SK-N-MC (cell line): ENCODE data around the gene RPS6KA3.

Experiments
- EZH2 ChIP-seq: fragments of 200-600 bp; sonication (generic); IDR thresholded peaks from one replicate; pipeline ENCODE4 v1.6.1; 2017; ENCODE audit warnings: antibody characterized with exemption
- POLR2AphosphoS5 ChIP-seq: IDR thresholded peaks from 2 replicates; pipeline ENCODE4 v1.6.1; 2012; ENCODE audit warnings: mild to moderate bottlenecking, low read depth, low read length, borderline replicate concordance

GRCh38 chrX:20254712-20255299, 11.9 kb downstream of the RPS6KA3 start:
- no peak for TF ChIP-seq EZH2
- no peak for TF ChIP-seq POLR2AphosphoS5
